AG20443 (cell line): ENCODE measurements around the gene ERG28.
A peak's percentile ranks its signal among the peaks of the same experiment; 100 is the strongest.
"Not testable (repeated sequence)": the region's sequence is repeated elsewhere in the genome, so short reads cannot be mapped to it uniquely, and the experiment has no call there.

Source experiments
- DNase-seq: peaks from one replicate; pipeline ENCODE4 v3.0.0; 2012; ENCODE audit warnings: low spot score, mixed read lengths

Gene ERG28

GRCh38 chr14:75660630-75661498 is at the start of gene ERG28, which contains the start of gene TTLL5:
ERG28 (minus strand) TSS chr14:75660876; CDS start chr14:75657502, 3,374 bp downstream.
TTLL5 (plus strand) TSS chr14:75661246; CDS start chr14:75663150, 1,904 bp downstream.
- peak; percentile 98 for DNase-seq

- peak; percentile 82 for DNase-seq
These were observed 48.6 kb upstream of the ERG28 start for GRCh38 chr14:75709207-75709812.

- no peak for DNase-seq
These were observed 44.3 kb upstream of the ERG28 start for GRCh38 chr14:75705014-75705413.

GRCh38 chr14:75703467-75703866 is 42.8 kb upstream of the ERG28 start:
- no peak for DNase-seq

GRCh38 chr14:75702616-75703261 is 42.1 kb upstream of the ERG28 start:
- DNase-seq: peak; percentile 39

GRCh38 chr14:75702122-75702521 is 41.4 kb upstream of the ERG28 start:
- DNase-seq: no peak

GRCh38 chr14:75700295-75700694 is 39.6 kb upstream of the ERG28 start:
- DNase-seq: no peak

GRCh38 chr14:75699331-75699730 is 38.7 kb upstream of the ERG28 start:
- DNase-seq: no peak

GRCh38 chr14:75697918-75698317 is 37.2 kb upstream of the ERG28 start:
- no peak for DNase-seq

GRCh38 chr14:75697386-75697785 is 36.7 kb upstream of the ERG28 start:
- no peak for DNase-seq

GRCh38 chr14:75695025-75695424 is 34.3 kb upstream of the ERG28 start:
- DNase-seq: not testable (repeated sequence)

GRCh38 chr14:75690010-75690409 is 29.3 kb upstream of the ERG28 start:
- DNase-seq: no peak

- peak; percentile 69 for DNase-seq
These were observed 28.3 kb upstream of the ERG28 start for GRCh38 chr14:75689012-75689411.

- DNase-seq: no peak
These were observed 25.2 kb upstream of the ERG28 start for GRCh38 chr14:75685910-75686309.

GRCh38 chr14:75675265-75675960 is 14.7 kb upstream of the ERG28 start:
- DNase-seq: no peak

- DNase-seq: no peak
These were observed 12.8 kb upstream of the ERG28 start for GRCh38 chr14:75673345-75674035.

- no peak for DNase-seq
These were observed 12.0 kb upstream of the ERG28 start for GRCh38 chr14:75672605-75673192.

- no peak for DNase-seq
These were observed 6.6 kb upstream of the ERG28 start for GRCh38 chr14:75667099-75667765.

GRCh38 chr14:75662966-75663365 is 2.3 kb upstream of the ERG28 start:
- no peak for DNase-seq

- no peak for DNase-seq
These were observed 781 bp upstream of the ERG28 start for GRCh38 chr14:75661499-75661814.

GRCh38 chr14:75660238-75660629 is 442 bp downstream of the ERG28 start:
- no peak for DNase-seq
